ENCODE measurements around the gene GBA2. TPM values are rescaled to one million over a fixed set of nuclear protein-coding genes. Genes with fewer than 3 reads are reported as not detected.

Gene GBA2
- total and polyA plus RNA-seq, 5 experiments from 2014 or later, result 14.8 to 65.4 (median 28.3) TPM

GRCh38 chr9:35712762-35713400 is 36.1 kb downstream of the GBA2 start:
- ATAC-seq (no peak), DNase-seq (no peak)
- POLR2A ChIA-PET, result interaction anchor here (0.6 to 1.9 kb wide), 3 partner anchors 15 to 95 kb away, joined by 3 to 5 read pairs (median 4); partner anchors contain the start of genes CD72 and TLN1
- peaks cover 3 to 94% (median 21%) of the 10 kb centered on the region in 3 donors for H3K36me3 Mint-ChIP-seq
- peaks cover 0 to 9% (median 2%) of the 10 kb centered on the region in 4 donors for H3K4me1 Mint-ChIP-seq
- peak overlapping the region in 1 of 10 donors; percentile 15 for H3K27ac Mint-ChIP-seq
- no peaks in the 10 kb centered on the region for H3K27me3 Mint-ChIP-seq
- H3K9me3 Mint-ChIP-seq, result no peaks in the 10 kb centered on the region
- H3K4me3 Mint-ChIP-seq, result no peak overlapping the region

- Mint-ChIP-seq H3K36me3 (peaks cover 10 to 94% (median 31%) of the 10 kb centered on the region in 3 donors), H3K9me3 (no peaks in the 10 kb centered on the region), H3K27me3 (no peaks in the 10 kb centered on the region), H3K4me3 (no peak overlapping the region), H3K27ac (peak overlapping the region in 1 of 10 donors; percentile 78), H3K4me1 (peaks cover 0 to 13% (median 2%) of the 10 kb centered on the region in 4 donors)
- POLR2A ChIA-PET, result no interaction called here
- ATAC-seq (no peak), DNase-seq (no peak)
These were observed 37.3 kb downstream of the GBA2 start for GRCh38 chr9:35711501-35712428.

DNA sequence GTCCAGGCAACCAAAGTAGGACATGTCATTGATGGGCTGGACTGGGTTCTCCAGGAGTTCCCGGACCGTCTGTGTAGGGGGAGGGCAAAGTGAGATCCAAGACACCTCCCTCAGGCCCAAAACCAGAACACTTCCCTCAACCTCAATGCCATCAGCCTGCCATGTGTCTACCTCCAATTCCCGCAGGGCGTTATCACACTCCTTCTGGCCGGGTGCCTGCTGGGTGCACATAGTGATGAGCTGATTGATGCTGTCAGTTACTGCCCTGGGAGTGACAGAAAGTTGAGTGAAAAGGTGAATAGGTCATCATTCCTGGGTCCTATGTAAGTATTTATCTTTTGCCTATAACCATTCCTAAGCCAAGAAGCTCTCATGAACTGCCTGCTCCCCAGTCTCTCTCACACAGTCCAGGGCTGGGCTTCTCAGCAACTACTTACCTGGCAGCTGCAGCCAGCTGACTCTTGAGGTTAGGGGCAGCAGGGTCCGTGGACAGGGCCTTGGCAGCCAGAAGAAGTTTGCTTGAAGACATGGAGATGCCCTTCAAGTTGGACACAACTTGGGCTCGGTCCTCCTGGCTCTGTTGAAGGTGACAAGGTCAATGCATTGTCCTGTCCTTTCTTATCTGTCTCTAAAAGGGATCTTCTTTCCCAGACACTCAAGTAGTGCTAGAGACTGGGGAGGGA is 38.1 kb downstream of the GBA2 start:
- ATAC-seq (no peak), DNase-seq (no peak)
- H3K27ac Mint-ChIP-seq, result peak overlapping the region in 4 of 10 donors; percentile 24 to 54 (median 38)
- H3K36me3 Mint-ChIP-seq, result peaks cover 10 to 94% (median 32%) of the 10 kb centered on the region in 3 donors
- H3K4me1 Mint-ChIP-seq, result peaks cover 0 to 15% (median 0%) of the 10 kb centered on the region in 4 donors
- no peak overlapping the region for H3K4me3 Mint-ChIP-seq
- H3K27me3 Mint-ChIP-seq, result no peaks in the 10 kb centered on the region
- H3K9me3 Mint-ChIP-seq, result no peaks in the 10 kb centered on the region
- POLR2A ChIA-PET, result no interaction called here

DNA sequence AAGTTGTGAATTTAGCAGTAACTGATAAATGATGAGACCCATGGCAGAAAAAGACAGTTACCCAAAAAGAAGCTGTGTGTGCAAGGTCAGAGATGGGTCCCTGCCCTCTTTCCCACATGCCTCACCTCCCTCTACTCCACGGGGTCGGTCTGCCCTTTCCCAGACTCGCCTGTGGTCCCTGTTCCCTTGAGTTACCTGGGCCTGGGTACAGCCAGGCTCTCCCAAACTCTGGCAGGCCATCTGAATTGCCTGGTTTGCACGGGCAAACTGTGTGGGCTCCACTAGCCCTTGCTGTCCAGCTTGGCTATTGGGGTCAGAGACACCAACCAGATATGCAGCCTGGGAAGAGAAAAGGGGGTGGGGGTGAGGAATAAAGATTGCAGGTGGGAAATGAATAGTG is 40.9 kb downstream of the GBA2 start:
- no peaks in the 10 kb centered on the region for H3K9me3 Mint-ChIP-seq
- POLR2A ChIA-PET, result interaction anchor here (1.8 kb wide), 1 partner anchor 23 kb away, joined by 4 read pairs; no protein-coding TSS in a partner anchor
- H3K27me3 Mint-ChIP-seq, result no peaks in the 10 kb centered on the region
- H3K36me3 Mint-ChIP-seq, result peaks cover 14 to 72% (median 36%) of the 10 kb centered on the region in 3 donors
- H3K27ac Mint-ChIP-seq, result peak overlapping the region in 3 of 10 donors; percentile 53 to 78 (median 59)
- DNase-seq (no peak), ATAC-seq (no peak)
- no peak overlapping the region for H3K4me3 Mint-ChIP-seq
- peaks cover 0 to 10% (median 0%) of the 10 kb centered on the region in 4 donors for H3K4me1 Mint-ChIP-seq

DNA sequence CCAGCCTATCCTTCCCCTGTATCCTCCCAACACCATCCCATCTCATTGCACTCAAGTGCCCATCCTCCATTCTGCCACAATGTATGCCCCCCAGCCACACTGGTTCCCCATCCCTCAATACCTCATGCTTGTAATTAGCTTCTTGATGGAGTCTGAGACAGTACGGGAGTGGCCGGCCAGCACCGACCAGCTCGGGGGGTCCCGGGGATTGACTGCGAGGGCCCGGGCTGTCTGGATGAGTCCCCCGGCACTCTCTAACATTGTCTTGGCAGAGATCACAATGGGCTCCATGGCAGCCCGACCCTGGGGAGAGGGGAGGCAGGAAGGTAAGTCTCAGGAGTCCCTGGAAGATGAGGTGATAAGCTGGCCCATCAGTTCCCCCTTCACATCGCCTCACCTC is 42.1 kb downstream of the GBA2 start:
- POLR2A ChIA-PET, result interaction anchor here (1.3 to 2.5 kb wide), 3 partner anchors 11 to 49 kb away, joined by 3 to 8 read pairs (median 4); partner anchors contain the start of genes CCDC107 and RMRP
- peaks cover 0 to 10% (median 0%) of the 10 kb centered on the region in 4 donors for H3K4me1 Mint-ChIP-seq
- peaks cover 14 to 60% (median 37%) of the 10 kb centered on the region in 3 donors for H3K36me3 Mint-ChIP-seq
- H3K9me3 Mint-ChIP-seq, result no peaks in the 10 kb centered on the region
- ATAC-seq, result no peak
- H3K27ac Mint-ChIP-seq, result peak overlapping the region in 6 of 10 donors; percentile 21 to 84 (median 70)
- no peak for DNase-seq
- H3K4me3 Mint-ChIP-seq, result no peak overlapping the region
- H3K27me3 Mint-ChIP-seq, result no peaks in the 10 kb centered on the region

GRCh38 chr9:35705836-35706430 is 43.1 kb downstream of the GBA2 start:
- H3K4me3 Mint-ChIP-seq, result no peak overlapping the region
- DNase-seq (no peak), ATAC-seq (no peak)
- H3K9me3 Mint-ChIP-seq, result no peaks in the 10 kb centered on the region
- H3K27me3 Mint-ChIP-seq, result no peaks in the 10 kb centered on the region
- peaks cover 0 to 8% (median 0%) of the 10 kb centered on the region in 4 donors for H3K4me1 Mint-ChIP-seq
- H3K36me3 Mint-ChIP-seq, result peaks cover 14 to 49% (median 34%) of the 10 kb centered on the region in 3 donors
- POLR2A ChIA-PET, result interaction anchor here (1.3 to 2.5 kb wide), 2 partner anchors 10 to 48 kb away, joined by 3 to 8 read pairs; partner anchors contain the start of genes CCDC107 and RMRP
- peak overlapping the region in 2 of 10 donors; percentile 29 to 63 for H3K27ac Mint-ChIP-seq

- Mint-ChIP-seq H3K4me3 (no peak overlapping the region), H3K36me3 (peaks cover 14 to 44% (median 29%) of the 10 kb centered on the region in 3 donors), H3K27ac (peak overlapping the region in 1 of 10 donors; percentile 29), H3K4me1 (peaks cover 0 to 8% (median 0%) of the 10 kb centered on the region in 4 donors), H3K9me3 (no peaks in the 10 kb centered on the region), H3K27me3 (no peaks in the 10 kb centered on the region)
- POLR2A ChIA-PET, result interaction anchor here (1.1 to 2.5 kb wide), 2 partner anchors 9 to 55 kb away, joined by 3 to 8 read pairs; partner anchors contain the start of gene SIT1
- ATAC-seq (no peak), DNase-seq (no peak)
These were observed 43.7 kb downstream of the GBA2 start for GRCh38 chr9:35705372-35705771.

DNA sequence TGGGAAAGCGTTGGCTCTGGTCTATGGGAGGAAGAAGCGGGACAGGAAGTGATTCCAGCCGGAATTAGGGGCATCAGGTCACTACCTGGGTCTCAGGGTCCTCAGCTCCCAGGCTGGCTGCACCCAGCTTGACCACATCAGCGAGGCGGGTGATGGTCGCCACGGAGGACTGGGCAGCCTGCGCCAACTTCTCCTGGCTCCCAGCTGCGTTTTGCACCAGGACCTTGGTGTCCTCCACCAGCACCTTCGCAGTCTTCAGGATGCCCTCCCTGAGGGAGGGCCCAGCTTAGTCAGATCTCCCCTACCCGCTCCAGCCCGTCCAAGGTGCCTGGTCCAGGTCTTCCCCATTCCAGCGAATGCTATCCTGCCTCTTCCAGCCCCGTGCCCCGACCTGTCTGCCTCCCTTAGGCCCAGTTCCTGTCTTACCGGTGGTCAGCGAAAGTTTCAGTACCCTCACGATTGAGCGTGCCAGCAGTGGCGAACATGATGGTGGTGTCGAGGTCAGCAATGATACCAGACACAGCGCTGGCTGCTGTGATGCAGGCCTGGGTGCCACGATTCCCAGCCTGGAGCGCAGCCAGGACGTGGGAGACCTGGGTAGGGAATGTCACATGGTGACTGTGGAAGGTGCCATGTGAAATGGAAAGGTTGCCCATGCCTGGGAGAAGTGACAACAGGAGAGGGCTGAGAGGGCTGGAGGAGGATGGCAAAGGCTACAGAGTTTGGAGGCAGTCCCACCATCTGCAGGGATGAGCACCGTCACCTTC is 44.9 kb downstream of the GBA2 start:
- POLR2A ChIA-PET, result interaction anchor here (1.2 to 1.9 kb wide), 2 partner anchors 13 to 22 kb away, joined by 4 to 5 read pairs; no protein-coding TSS in a partner anchor
- Mint-ChIP-seq H3K9me3 (no peaks in the 10 kb centered on the region), H3K36me3 (peaks cover 14 to 37% (median 27%) of the 10 kb centered on the region in 3 donors), H3K4me1 (peaks cover 0 to 8% (median 0%) of the 10 kb centered on the region in 4 donors), H3K27ac (peak overlapping the region in 2 of 10 donors; percentile 14 to 34), H3K27me3 (no peaks in the 10 kb centered on the region), H3K4me3 (no peak overlapping the region)
- ATAC-seq (no peak), DNase-seq (no peak)

- no peak overlapping the region for H3K4me3 Mint-ChIP-seq
- ATAC-seq, result no peak
- no peaks in the 10 kb centered on the region for H3K27me3 Mint-ChIP-seq
- DNase-seq, result no peak
- peaks cover 0 to 8% (median 0%) of the 10 kb centered on the region in 4 donors for H3K4me1 Mint-ChIP-seq
- peaks cover 9 to 27% (median 26%) of the 10 kb centered on the region in 3 donors for H3K36me3 Mint-ChIP-seq
- no peak overlapping the region for H3K27ac Mint-ChIP-seq
- H3K9me3 Mint-ChIP-seq, result no peaks in the 10 kb centered on the region
- POLR2A ChIA-PET, result interaction anchor here (1.2 to 1.3 kb wide), 2 partner anchors 11 to 29 kb away, joined by 3 to 4 read pairs; partner anchors contain the start of gene TLN1
These were observed 46.3 kb downstream of the GBA2 start for GRCh38 chr9:35702696-35703095.

- H3K4me1 Mint-ChIP-seq, result peaks cover 7 to 9% (median 9%) of the 10 kb centered on the region in 4 donors
- ATAC-seq (no peak), DNase-seq (no peak)
- H3K36me3 Mint-ChIP-seq, result peaks cover 4 to 21% (median 15%) of the 10 kb centered on the region in 3 donors
- no peak overlapping the region for H3K27ac Mint-ChIP-seq
- POLR2A ChIA-PET, result interaction anchor here (0.5 to 1.2 kb wide), 4 partner anchors 32 to 62 kb away, joined by 3 to 4 read pairs (median 4); partner anchors contain the start of gene CREB3
- H3K4me3 Mint-ChIP-seq, result no peak overlapping the region
- no peaks in the 10 kb centered on the region for H3K9me3 Mint-ChIP-seq
- no peaks in the 10 kb centered on the region for H3K27me3 Mint-ChIP-seq
These were observed 48.1 kb downstream of the GBA2 start for GRCh38 chr9:35700942-35701341.

DNA sequence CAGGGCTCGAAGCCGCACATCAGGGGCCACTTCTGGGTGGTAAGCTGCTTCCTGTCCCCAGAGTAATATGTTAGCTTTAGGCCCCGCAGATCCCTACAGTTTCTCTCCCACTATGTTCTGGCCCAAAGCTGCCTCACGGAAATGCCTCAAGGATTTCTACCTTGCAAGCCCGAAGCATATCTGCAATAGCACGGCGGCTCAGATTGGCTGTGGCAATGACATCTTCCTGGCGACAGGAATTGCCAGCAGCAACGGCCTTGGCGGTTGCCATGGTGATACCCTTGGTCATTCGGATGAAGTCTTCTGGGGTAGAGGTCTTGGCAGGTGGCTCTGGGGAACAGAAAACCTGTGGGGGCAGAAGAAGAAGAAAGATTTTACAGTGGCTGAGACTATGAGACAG is 49.0 kb downstream of the GBA2 start:
- peaks cover 7 to 9% (median 9%) of the 10 kb centered on the region in 4 donors for H3K4me1 Mint-ChIP-seq
- H3K36me3 Mint-ChIP-seq, result peaks cover 4 to 16% (median 12%) of the 10 kb centered on the region in 3 donors
- ATAC-seq (no peak), DNase-seq (no peak)
- POLR2A ChIA-PET, result no interaction called here
- no peaks in the 10 kb centered on the region for H3K9me3 Mint-ChIP-seq
- H3K4me3 Mint-ChIP-seq, result no peak overlapping the region
- H3K27me3 Mint-ChIP-seq, result no peaks in the 10 kb centered on the region
- H3K27ac Mint-ChIP-seq, result no peak overlapping the region
